ENCODE data around the gene WAPL. TPM values are rescaled to one million over a fixed set of nuclear protein-coding genes. Genes with fewer than 3 reads are reported as not detected.
"Not testable (repeated sequence)": the region's sequence is repeated elsewhere in the genome, so short reads cannot be mapped to it uniquely, and the experiment has no call there.

The WAPL gene
- total RNA-seq, 1 experiment from 2014 or later: 24.5 TPM

DNA sequence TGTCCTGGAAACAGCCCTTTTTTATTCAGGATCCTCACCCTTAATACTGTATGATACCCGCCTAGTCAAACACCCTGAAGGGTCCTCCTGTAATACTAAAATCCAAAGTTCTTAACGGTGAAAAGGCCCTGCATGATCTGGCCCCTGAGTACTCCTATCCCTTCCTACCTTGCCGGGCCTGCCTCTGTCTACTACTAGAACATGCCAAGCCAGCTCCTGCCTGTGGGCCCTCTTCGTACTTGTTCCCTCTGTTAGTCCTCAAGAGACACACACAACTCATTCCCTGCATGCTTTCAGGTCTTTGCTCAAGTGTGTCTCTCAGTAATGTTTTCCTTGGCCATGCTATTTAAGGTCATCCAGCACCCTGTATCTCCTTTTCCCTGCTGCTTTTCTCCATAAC lies 5.0 kb upstream of the WAPL start:
- Histone ChIP-seq H3K9me3 (ENCODE audit: low read length) (no peaks in the 10 kb centered on the region), H3K4me3 (ENCODE audit: low read length) (no peak overlapping the region), H3K36me3 (ENCODE audit: low read depth, low read length) (no peaks in the 10 kb centered on the region), H3K4me1 (ENCODE audit: insufficient read depth, low read length) (peaks cover 5% of the 10 kb centered on the region; the same call in 1 of the 2 replicates), H4K20me1 (ENCODE audit: low read length) (no peaks in the 10 kb centered on the region), H3K9me2 (replicated peaks; ENCODE audit: low read length) (no peaks in the 10 kb centered on the region), H3K27me3 (ENCODE audit: low read length) (no peaks in the 10 kb centered on the region), H3K27ac (ENCODE audit: low read length) (no peak overlapping the region), H3K9ac (ENCODE audit: low read length) (no peak overlapping the region), H3F3A (ENCODE audit: low read length, unreplicated experiment) (no peaks in the 10 kb centered on the region), H3K79me2 (ENCODE audit: low read length) (peaks cover 30% of the 10 kb centered on the region), H2AFZ (ENCODE audit: low read length) (no peak overlapping the region), H3K4me2 (ENCODE audit: low read length) (no peak overlapping the region)
- no peak for TF ChIP-seq EZH2 (IDR thresholded peaks at IDR 0.05; ENCODE audit: low read length, unreplicated experiment)
- TF ChIP-seq, protein P1, sequence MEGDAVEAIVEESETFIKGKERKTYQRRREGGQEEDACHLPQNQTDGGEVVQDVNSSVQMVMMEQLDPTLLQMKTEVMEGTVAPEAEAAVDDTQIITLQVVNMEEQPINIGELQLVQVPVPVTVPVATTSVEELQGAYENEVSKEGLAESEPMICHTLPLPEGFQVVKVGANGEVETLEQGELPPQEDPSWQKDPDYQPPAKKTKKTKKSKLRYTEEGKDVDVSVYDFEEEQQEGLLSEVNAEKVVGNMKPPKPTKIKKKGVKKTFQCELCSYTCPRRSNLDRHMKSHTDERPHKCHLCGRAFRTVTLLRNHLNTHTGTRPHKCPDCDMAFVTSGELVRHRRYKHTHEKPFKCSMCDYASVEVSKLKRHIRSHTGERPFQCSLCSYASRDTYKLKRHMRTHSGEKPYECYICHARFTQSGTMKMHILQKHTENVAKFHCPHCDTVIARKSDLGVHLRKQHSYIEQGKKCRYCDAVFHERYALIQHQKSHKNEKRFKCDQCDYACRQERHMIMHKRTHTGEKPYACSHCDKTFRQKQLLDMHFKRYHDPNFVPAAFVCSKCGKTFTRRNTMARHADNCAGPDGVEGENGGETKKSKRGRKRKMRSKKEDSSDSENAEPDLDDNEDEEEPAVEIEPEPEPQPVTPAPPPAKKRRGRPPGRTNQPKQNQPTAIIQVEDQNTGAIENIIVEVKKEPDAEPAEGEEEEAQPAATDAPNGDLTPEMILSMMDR (conservative IDR thresholded peaks at IDR 0.05; ENCODE audit: low read depth, low read length): no peak
- TF ChIP-seq EZH2phosphoT487 (IDR thresholded peaks at IDR 0.05; ENCODE audit: borderline replicate concordance, low read length): no peak
- DNase-seq (no peak), ATAC-seq (no peak)
- ChIA-PET POLR2A (ENCODE audit: unreplicated experiment) (interaction anchor here (0.6 kb wide), 1 partner anchor 1217 kb away, joined by 3 read pairs; no protein-coding TSS in a partner anchor), CTCF (no interaction called here)
- BruUV-seq (replicated peaks): no TSS peak
- intact Hi-C loops (cut with micrococcal nuclease): no loop called here

DNA sequence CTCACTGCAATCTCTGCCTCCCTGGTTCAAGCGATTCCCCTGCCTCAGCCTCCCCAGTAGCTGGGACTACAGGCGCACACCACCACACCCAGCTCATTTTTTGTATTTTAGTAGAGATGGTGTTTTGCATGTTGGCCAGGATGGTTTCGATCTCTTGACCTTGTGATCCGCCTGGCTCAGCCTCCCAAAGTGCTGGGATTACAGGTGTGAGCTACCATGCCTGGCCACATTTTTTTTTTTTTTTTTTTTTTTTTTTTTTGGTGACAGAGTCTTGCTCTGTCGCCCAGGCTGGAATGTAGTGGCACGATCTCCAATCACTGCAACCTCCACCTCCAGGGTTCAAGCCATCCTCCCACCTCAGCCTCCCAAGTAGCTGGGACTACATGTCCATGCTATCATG lies 4.1 kb upstream of the WAPL start:
- H3K36me3 ChIP-seq (ENCODE audit: low read depth, low read length); BruUV-seq (replicated peaks); CTCF ChIA-PET; H3K27me3 ChIP-seq (ENCODE audit: low read length); H3K4me1 ChIP-seq (ENCODE audit: insufficient read depth, low read length); ATAC-seq; H3K9ac ChIP-seq (ENCODE audit: low read length); H2AFZ ChIP-seq (ENCODE audit: low read length); H3K4me2 ChIP-seq (ENCODE audit: low read length); H3K9me3 ChIP-seq (ENCODE audit: low read length); intact Hi-C loops (cut with micrococcal nuclease); H3K27ac ChIP-seq (ENCODE audit: low read length); H3F3A ChIP-seq (ENCODE audit: low read length, unreplicated experiment); H3K9me2 ChIP-seq (replicated peaks; ENCODE audit: low read length); H4K20me1 ChIP-seq (ENCODE audit: low read length); DNase-seq; H3K4me3 ChIP-seq (ENCODE audit: low read length): not testable (repeated sequence)
- peaks cover 39% of the 10 kb centered on the region for H3K79me2 ChIP-seq (ENCODE audit: low read length)
- POLR2A ChIA-PET (ENCODE audit: unreplicated experiment): interaction anchor here (0.6 kb wide), 1 partner anchor 83 kb away, joined by 3 read pairs; no protein-coding TSS in a partner anchor

- no peak for DNase-seq
- H3K9me2 ChIP-seq (replicated peaks; ENCODE audit: low read length): no peaks in the 10 kb centered on the region
- no peak overlapping the region for H3K27ac ChIP-seq (ENCODE audit: low read length)
- H3F3A ChIP-seq (ENCODE audit: low read length, unreplicated experiment): no peaks in the 10 kb centered on the region
- peaks cover 9% of the 10 kb centered on the region; the same call in 1 of the 2 replicates for H4K20me1 ChIP-seq (ENCODE audit: low read length)
- peaks cover 11% of the 10 kb centered on the region; the same call in 1 of the 2 replicates for H3K4me1 ChIP-seq (ENCODE audit: insufficient read depth, low read length)
- no peaks in the 10 kb centered on the region for H3K27me3 ChIP-seq (ENCODE audit: low read length)
- no peak overlapping the region for H2AFZ ChIP-seq (ENCODE audit: low read length)
- no peak for ATAC-seq
- H3K4me3 ChIP-seq (ENCODE audit: low read length): no peak overlapping the region
- H3K4me2 ChIP-seq (ENCODE audit: low read length): no peak overlapping the region
- H3K9ac ChIP-seq (ENCODE audit: low read length): no peak overlapping the region
- peaks cover 52% of the 10 kb centered on the region for H3K79me2 ChIP-seq (ENCODE audit: low read length)
- intact Hi-C loops (cut with micrococcal nuclease): loop anchor here (5.0 kb wide), 2 partner anchors 123 to 163 kb away; no protein-coding TSS in a partner anchor
- BruUV-seq (replicated peaks): no TSS peak
- ChIA-PET POLR2A (ENCODE audit: unreplicated experiment) (no interaction called here), CTCF (interaction anchor here (1.2 kb wide), 1 partner anchor 61 kb away, joined by 3 read pairs; no protein-coding TSS in a partner anchor)
- TF ChIP-seq, protein P1 (conservative IDR thresholded peaks at IDR 0.05; ENCODE audit: low read depth, low read length): no peak
- TF ChIP-seq EZH2 (IDR thresholded peaks at IDR 0.05; ENCODE audit: low read length, unreplicated experiment) (no peak), EZH2phosphoT487 (IDR thresholded peaks at IDR 0.05; ENCODE audit: borderline replicate concordance, low read length) (no peak)
- no peaks in the 10 kb centered on the region for H3K36me3 ChIP-seq (ENCODE audit: low read depth, low read length)
- no peaks in the 10 kb centered on the region for H3K9me3 ChIP-seq (ENCODE audit: low read length)
Observed at GRCh38 chr10:86524225-86524962, 2.8 kb upstream of the WAPL start.

All from PC-3 (cell line).